K562 (cell line): ENCODE measurements around the gene ERCC4.

Experiments used
- CTCF ChIP-seq, 3 experiments: IDR thresholded peaks in 2 of 3; conservative IDR thresholded peaks in 1 of 3; 2 replicates each; pipeline ENCODE4 v1.5.1; 2011 to 2012; ENCODE audit warnings: low read length in 3 of 3, mild to moderate bottlenecking in 3 of 3, control low read depth in 2 of 3, improper control_type of control experiment in 1 of 3, inconsistent platforms in 1 of 3, low read depth in 1 of 3, mixed read lengths in 1 of 3, moderate library complexity in 1 of 3; ENCODE audit not compliant: insufficient read depth in 2 of 3
- ZBTB7A ChIP-seq: IDR thresholded peaks from 2 replicates; pipeline ENCODE4 v1.6.1; 2011; ENCODE audit warnings: low read depth, mild to moderate bottlenecking, low read length, moderate library complexity, borderline replicate concordance; ENCODE audit not compliant: control insufficient read depth

GRCh38 chr16:13898233-13898632 is 21.7 kb upstream of the ERCC4 start:
- TF ChIP-seq ZBTB7A: no peak
- TF ChIP-seq CTCF (IDR thresholded peaks at IDR 0.05 in 2 of 3, conservative IDR thresholded peaks at IDR 0.05 in 1 of 3; ENCODE audit: insufficient read depth in 2 of 3, low read depth in 1 of 3, low read length in 3 of 3): no peak
